HCT116 (cell line): ENCODE data around the gene MCF2L. TPM values are rescaled to one million over a fixed set of nuclear protein-coding genes. Genes with fewer than 3 reads are reported as not detected.

ENCODE experiments used
- ATAC-seq: fragments of 200-7000 bp; cut with Tn5 transposase; 2 replicates; pipeline ENCODE4 v1.9.1; 2020; ENCODE audit warnings: mild to moderate bottlenecking, moderate library complexity
- BruUV-seq: library from RNA; stranded (reverse); fragments of 400-500 nt; replicated peaks from 2 replicates; lab custom pipeline; 2021; lab: Mats Ljungman, UMichigan
- CTCF ChIA-PET: fragments of 300-600 bp; sonication (Branson Sonifier 250); formaldehyde crosslinking; loops from one replicate; lab custom pipeline; 2021; ENCODE audit warnings: antibody characterized with exemption; lab: Charles Lee
- POLR2A ChIA-PET: fragments of 300-600, 350-600 bp; sonication (Branson Sonifier 250); formaldehyde crosslinking; loops from one replicate; lab custom pipeline; 2021; ENCODE audit warnings: antibody characterized with exemption; lab: Charles Lee
- RAD21 ChIA-PET, 2 experiments: fragments of 300-600 bp; sonication (Branson Sonifier 250); formaldehyde crosslinking; loops; one replicate each; lab custom pipeline; 2023; ENCODE audit warnings: low total read pairs in 2 of 2; ENCODE audit not compliant: uncharacterized antibody in 2 of 2, unreplicated experiment in 2 of 2, low non-redundant PET in 1 of 2; lab: Charles Lee
- DNase-seq: peaks from one replicate; pipeline ENCODE4 v3.0.0-alpha.2; 2010; ENCODE audit warnings: low read depth, low spot score
- H2AFZ ChIP-seq: fragments of 200-600 bp; shearing (Covaris generic), sonication (generic); 2 replicates; pipeline ENCODE4 v1.6.1; 2017; ENCODE audit warnings: low read depth, mixed run types, mixed read lengths, antibody characterized with exemption, low read length; ENCODE audit not compliant: poor library complexity, severe bottlenecking
- H3K27ac ChIP-seq: 2 replicates; pipeline ENCODE4 v1.5.1; 2012; ENCODE audit warnings: low read depth, low read length
- H3K27me3 ChIP-seq: fragments of 200-600 bp; sonication (generic); 2 replicates; pipeline ENCODE4 v1.6.1; 2016; ENCODE audit warnings: mixed run types, low read length, mixed read lengths; ENCODE audit not compliant: insufficient read depth
- H3K36me3 ChIP-seq, 2 experiments: fragments of 200-500 bp in 1 of 2; fragments of 200-600 bp in 1 of 2; sonication (Bioruptor generic) in 1 of 2; sonication (generic) in 1 of 2; 2 replicates each; pipeline versions ENCODE4 v1.5.1 to v1.6.1; 2014 to 2016; ENCODE audit warnings: low read length in 2 of 2, inconsistent platforms in 1 of 2, mixed read lengths in 1 of 2, mixed run types in 1 of 2; ENCODE audit not compliant: insufficient read depth in 2 of 2, control insufficient read depth in 1 of 2
- H3K4me1 ChIP-seq, 2 experiments: fragments of 200-600 bp in 1 of 2; sonication (generic) in 1 of 2; 2 replicates each; pipeline versions ENCODE4 v1.5.1 to v1.6.1; 2012 to 2017; ENCODE audit warnings: low read length in 2 of 2, inconsistent platforms in 1 of 2, mild to moderate bottlenecking in 1 of 2, mixed read lengths in 1 of 2, mixed run types in 1 of 2, moderate library complexity in 1 of 2; ENCODE audit not compliant: insufficient read depth in 2 of 2, control insufficient read depth in 1 of 2
- H3K4me2 ChIP-seq: fragments of 200-600 bp; sonication (generic); 2 replicates; pipeline ENCODE4 v1.6.1; 2017; ENCODE audit warnings: mixed run types, low read length, mixed read lengths
- H3K4me3 ChIP-seq, 2 experiments: fragments of 200-600 bp in 1 of 2; sonication (generic) in 1 of 2; replicated peaks in 1 of 2; 2 replicates each; pipeline ENCODE4 v1.5.1; 2011 to 2016; ENCODE audit warnings: low read length in 2 of 2, control low read depth in 1 of 2, low read depth in 1 of 2, mild to moderate bottlenecking in 1 of 2, mixed read lengths in 1 of 2, mixed run types in 1 of 2
- H3K79me2 ChIP-seq: fragments of 200-600 bp; sonication (generic); 2 replicates; pipeline ENCODE4 v1.6.1; 2017; ENCODE audit warnings: mild to moderate bottlenecking, mixed run types, low read length, moderate library complexity, mixed read lengths; ENCODE audit not compliant: insufficient read depth
- H3K9ac ChIP-seq: fragments of 200-600 bp; sonication (generic); 2 replicates; pipeline ENCODE4 v1.6.1; 2016; ENCODE audit warnings: low read length, mixed read lengths
- H3K9me2 ChIP-seq: fragments of 200-600 bp; sonication (generic), shearing (Covaris generic); 2 replicates; pipeline ENCODE4 v1.6.1; 2017; ENCODE audit warnings: mixed run types, mild to moderate bottlenecking, moderate library complexity; ENCODE audit not compliant: insufficient read depth
- H3K9me3 ChIP-seq, 2 experiments: fragments of 200-500 bp in 1 of 2; fragments of 200-600 bp in 1 of 2; sonication (Bioruptor generic) in 1 of 2; sonication (generic) in 1 of 2; 2 replicates each; pipeline ENCODE4 v1.6.1; 2014 to 2017; ENCODE audit warnings: low read length in 2 of 2, mixed read lengths in 2 of 2, inconsistent platforms in 1 of 2, low read depth in 1 of 2, mild to moderate bottlenecking in 1 of 2, mixed run types in 1 of 2, moderate library complexity in 1 of 2; ENCODE audit not compliant: control insufficient read depth in 1 of 2, insufficient read depth in 1 of 2
- H4K20me1 ChIP-seq: fragments of 200-600 bp; sonication (generic), shearing (Covaris generic); 2 replicates; pipeline ENCODE4 v1.6.1; 2017; ENCODE audit warnings: mixed run types, mild to moderate bottlenecking, moderate library complexity; ENCODE audit not compliant: insufficient read depth
- ATF3 ChIP-seq: IDR thresholded peaks from 2 replicates; pipeline ENCODE4 v1.6.1; 2012
- CTCF ChIP-seq, 3 experiments: fragments of 200-600 bp in 1 of 3; sonication (generic) in 1 of 3; IDR thresholded peaks in 2 of 3; conservative IDR thresholded peaks in 1 of 3; 2 replicates each; pipeline ENCODE4 v1.5.1; 2012 to 2017; ENCODE audit warnings: low read depth in 2 of 3, low read length in 2 of 3, antibody characterized with exemption in 1 of 3, borderline replicate concordance in 1 of 3, control low read depth in 1 of 3, mild to moderate bottlenecking in 1 of 3, mixed read lengths in 1 of 3, mixed run types in 1 of 3, moderate library complexity in 1 of 3; ENCODE audit not compliant: insufficient read depth in 1 of 3
- EGR1 ChIP-seq: IDR thresholded peaks from 2 replicates; pipeline ENCODE4 v1.6.1; 2012; ENCODE audit warnings: low read depth
- EZH2 ChIP-seq: fragments of 200-600 bp; sonication (generic); IDR thresholded peaks from 2 replicates; pipeline ENCODE4 v1.6.1; 2017; ENCODE audit warnings: antibody characterized with exemption, mixed run types
- JUND ChIP-seq: IDR thresholded peaks from 2 replicates; pipeline ENCODE4 v1.6.1; 2012
- RAD21 ChIP-seq: IDR thresholded peaks from 2 replicates; pipeline ENCODE4 v1.6.1; 2012; ENCODE audit warnings: low read depth, mild to moderate bottlenecking
- YY1 ChIP-seq: IDR thresholded peaks from 2 replicates; pipeline ENCODE4 v1.6.1; 2011; ENCODE audit warnings: low read length, low read depth, moderate library complexity, mild to moderate bottlenecking; ENCODE audit not compliant: insufficient replicate concordance; ENCODE audit errors: extremely low read depth
- ZBTB33 ChIP-seq: IDR thresholded peaks from 2 replicates; pipeline ENCODE4 v1.6.1; 2011; ENCODE audit warnings: mild to moderate bottlenecking, low read length, moderate library complexity; ENCODE audit not compliant: insufficient replicate concordance; ENCODE audit errors: extremely low read depth
- ZNF274 ChIP-seq: fragments of 200-500 bp; sonication (Bioruptor generic); IDR thresholded peaks from 2 replicates; pipeline ENCODE4 v1.6.1; 2014; ENCODE audit warnings: mild to moderate bottlenecking, low read depth, low read length, inconsistent platforms
- intact Hi-C: fragments of 100-400 bp; cut with micrococcal nuclease; formaldehyde crosslinking; loops from 2 replicates; pipeline ENCODE4 v1.10.0; 2022
- total RNA-seq: library from RNA; stranded (reverse); gene quantifications from one replicate; pipeline ENCODE4 v1.2.1, GENCODE V29; 2021; ENCODE audit not compliant: unreplicated experiment

Gene MCF2L
- total RNA-seq, 1 experiment from 2014 or later = 19.3 TPM

- Histone ChIP-seq H3K27ac (no peak overlapping the region), H3K9ac (no peak overlapping the region), H3K4me2 (peak overlapping the region; percentile 26; the same call in 1 of the 2 replicates), H3K4me3 (no peak overlapping the region), H3K36me3 (no peaks in the 10 kb centered on the region), H3K27me3 (no peaks in the 10 kb centered on the region)
- intact Hi-C loops = loop anchor here (10.0 kb wide), 1 partner anchor 71 kb away; the partner anchor contains the start of gene PROZ
- ChIA-PET CTCF (no interaction called here), POLR2A (no interaction called here)
- TF ChIP-seq ZNF274 = no peak
- no peak for TF ChIP-seq RAD21
- TF ChIP-seq CTCF (IDR thresholded peaks at IDR 0.05 in 2 of 3, conservative IDR thresholded peaks at IDR 0.05 in 1 of 3; ENCODE audit: borderline replicate concordance in 1 of 3, insufficient read depth in 1 of 3, low read depth in 2 of 3, low read length in 2 of 3) = no peak
- no peak for TF ChIP-seq ZBTB33
- no peak for TF ChIP-seq EZH2
- TF ChIP-seq ATF3 = no peak
- TF ChIP-seq EGR1 = no peak
- TF ChIP-seq JUND = no peak
- no peak for TF ChIP-seq YY1
- TF ChIP-seq, all 23 proteins: peak for 0
- peaks cover 7 to 11% of the 10 kb centered on the region in 2 experiments; a peak in 3 of 4 replicates for H3K4me1 ChIP-seq
- RAD21 ChIA-PET = no interaction called here
- no peaks in the 10 kb centered on the region for H3K9me2 ChIP-seq
- H3K79me2 ChIP-seq = no peaks in the 10 kb centered on the region
- no TSS peak for BruUV-seq
- no peaks in the 10 kb centered on the region for H4K20me1 ChIP-seq
- H3K9me3 ChIP-seq = no peaks in the 10 kb centered on the region
- DNase-seq = peak; percentile 42
- ATAC-seq = peak; percentile 75
- no peak overlapping the region for H2AFZ ChIP-seq
Measured at GRCh38 chr13:113083402-113084061, 114.5 kb downstream of the MCF2L start.
